Subcutaneous abdominal adipose tissue (tissue), 5 donors: ENCODE measurements around the gene PSG6.
"Not testable (repeated sequence)": the region's sequence is repeated elsewhere in the genome, so short reads cannot be mapped to it uniquely, and the experiment has no call there.

Experiments used
- H3K27ac ChIP-seq: one replicate; pipeline ENCODE4 v1.7.0; 2013; ENCODE audit warnings: low read depth, mild to moderate bottlenecking, inconsistent platforms, low read length, moderate library complexity
- H3K27me3 ChIP-seq, 5 donors: one replicate each; pipeline ENCODE4 v1.7.0; 2013; ENCODE audit warnings: low read length in 5 of 5, inconsistent platforms in 1 of 5; ENCODE audit not compliant: control insufficient read depth in 5 of 5, insufficient read depth in 4 of 5
- H3K36me3 ChIP-seq, 5 donors: one replicate each; pipeline ENCODE4 v1.7.0; 2013; ENCODE audit warnings: low read length in 5 of 5; ENCODE audit not compliant: control insufficient read depth in 5 of 5, insufficient read depth in 5 of 5
- H3K4me1 ChIP-seq, 5 donors: one replicate each; pipeline ENCODE4 v1.7.0; 2013; ENCODE audit warnings: low read length in 5 of 5, mild to moderate bottlenecking in 3 of 5, moderate library complexity in 1 of 5; ENCODE audit not compliant: control insufficient read depth in 5 of 5, insufficient read depth in 5 of 5
- H3K4me3 ChIP-seq, 5 donors: one replicate each; pipeline ENCODE4 v1.7.0; 2013; ENCODE audit warnings: low read length in 5 of 5, low read depth in 1 of 5
- H3K9ac ChIP-seq, 5 donors: one replicate each; pipeline ENCODE4 v1.7.0; 2013; ENCODE audit warnings: low read length in 5 of 5, mild to moderate bottlenecking in 4 of 5, moderate library complexity in 3 of 5
- H3K9me3 ChIP-seq, 5 donors: one replicate each; pipeline ENCODE4 v1.7.0; 2013; ENCODE audit warnings: low read length in 5 of 5; ENCODE audit not compliant: control insufficient read depth in 5 of 5
- donor health status: healthy.
- donor health status: healthy.
- donor health status: healthy.
- donor health status: healthy.
- donor health status: healthy.

Gene PSG6

GRCh38 chr19:42856866-42857543 is 60.7 kb downstream of the PSG6 start:
- not testable (repeated sequence) for H3K36me3 ChIP-seq, H3K4me3 ChIP-seq, H3K27ac ChIP-seq, H3K4me1 ChIP-seq, H3K27me3 ChIP-seq, H3K9ac ChIP-seq, H3K9me3 ChIP-seq

DNA sequence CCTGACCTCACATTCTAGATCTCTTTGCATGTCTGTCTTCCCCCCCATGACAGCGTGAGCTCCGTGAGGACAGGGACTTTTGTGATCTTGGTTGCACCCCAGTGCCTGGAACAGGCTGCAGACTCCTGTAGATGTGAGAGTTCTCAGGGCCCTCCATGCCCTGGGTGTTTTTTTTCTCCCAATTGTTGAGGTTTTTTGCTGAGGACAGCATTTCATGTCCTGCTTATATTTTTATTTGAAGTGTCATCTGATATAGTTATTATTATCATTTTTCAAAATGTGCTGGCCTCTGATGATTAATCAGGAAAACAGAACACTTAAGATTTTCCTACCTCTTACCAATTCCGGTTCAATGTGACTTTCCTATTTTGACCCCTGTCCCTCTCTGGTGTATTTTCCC is 62.9 kb downstream of the PSG6 start:
- not testable (repeated sequence) for H3K27me3 ChIP-seq, H3K9ac ChIP-seq, H3K4me3 ChIP-seq, H3K4me1 ChIP-seq, H3K36me3 ChIP-seq, H3K9me3 ChIP-seq, H3K27ac ChIP-seq

DNA sequence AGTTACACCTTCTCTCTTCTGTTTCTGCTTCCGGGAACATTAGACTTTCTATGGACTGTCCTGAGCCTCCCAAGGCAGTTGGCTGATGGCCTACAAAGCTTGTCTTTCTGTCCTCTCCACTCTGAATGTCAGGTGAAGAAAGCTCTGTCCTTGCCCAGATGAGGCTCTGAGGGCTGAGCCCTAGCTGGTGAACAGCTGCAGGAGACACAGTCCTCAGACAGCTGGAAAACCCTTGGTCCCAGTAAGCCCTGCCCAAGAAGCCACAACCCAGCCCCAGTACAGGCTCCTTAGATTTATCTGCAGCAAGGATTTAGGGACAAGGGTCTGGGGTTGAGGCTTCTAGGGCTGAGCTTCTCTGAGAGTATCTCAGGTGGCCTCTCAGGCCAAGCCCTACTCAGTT is 64.5 kb downstream of the PSG6 start:
- H3K27me3 ChIP-seq, H3K9me3 ChIP-seq, H3K4me3 ChIP-seq, H3K36me3 ChIP-seq, H3K4me1 ChIP-seq, H3K9ac ChIP-seq, H3K27ac ChIP-seq: not testable (repeated sequence)

GRCh38 chr19:42852821-42853220 is 64.9 kb downstream of the PSG6 start:
- not testable (repeated sequence) for H3K27me3 ChIP-seq, H3K27ac ChIP-seq, H3K9me3 ChIP-seq, H3K4me1 ChIP-seq, H3K9ac ChIP-seq, H3K4me3 ChIP-seq, H3K36me3 ChIP-seq
